Peyer's patch (tissue), 4 donors: ENCODE results near the gene KAT7.

ENCODE experiments used
- CTCF ChIP-seq, 6 experiments: fragments of 450-650 bp in 4 of 6; fragments of 200-600 bp in 2 of 6; sonication (generic) in 1 of 6; IDR thresholded peaks; one replicate each; pipeline ENCODE4 v1.5.1; 2017 to 2019; ENCODE audit warnings: antibody characterized with exemption in 6 of 6, mild to moderate bottlenecking in 3 of 6, moderate library complexity in 1 of 6
- POLR2A ChIP-seq, 2 donors: fragments of 450-650 bp; IDR thresholded peaks; one replicate each; pipeline ENCODE4 v1.5.1; 2017; ENCODE audit warnings: antibody characterized with exemption in 2 of 2, mild to moderate bottlenecking in 2 of 2, moderate library complexity in 2 of 2

GRCh38 chr17:49749730-49750129 is 38.8 kb upstream of the KAT7 start:
- TF ChIP-seq POLR2A (IDR thresholded peaks at IDR 0.05) (no peak), CTCF (IDR thresholded peaks at IDR 0.05) (no peak)
